HG02973 (cell line): ENCODE data around the gene HMX1.

Experiments used
- ATAC-seq: cut with Tn5 transposase; IDR thresholded peaks from one replicate; pipeline ENCODE4 v1.9.1; 2021; ENCODE audit warnings: moderate library complexity; ENCODE audit not compliant: unreplicated experiment

The HMX1 gene

DNA sequence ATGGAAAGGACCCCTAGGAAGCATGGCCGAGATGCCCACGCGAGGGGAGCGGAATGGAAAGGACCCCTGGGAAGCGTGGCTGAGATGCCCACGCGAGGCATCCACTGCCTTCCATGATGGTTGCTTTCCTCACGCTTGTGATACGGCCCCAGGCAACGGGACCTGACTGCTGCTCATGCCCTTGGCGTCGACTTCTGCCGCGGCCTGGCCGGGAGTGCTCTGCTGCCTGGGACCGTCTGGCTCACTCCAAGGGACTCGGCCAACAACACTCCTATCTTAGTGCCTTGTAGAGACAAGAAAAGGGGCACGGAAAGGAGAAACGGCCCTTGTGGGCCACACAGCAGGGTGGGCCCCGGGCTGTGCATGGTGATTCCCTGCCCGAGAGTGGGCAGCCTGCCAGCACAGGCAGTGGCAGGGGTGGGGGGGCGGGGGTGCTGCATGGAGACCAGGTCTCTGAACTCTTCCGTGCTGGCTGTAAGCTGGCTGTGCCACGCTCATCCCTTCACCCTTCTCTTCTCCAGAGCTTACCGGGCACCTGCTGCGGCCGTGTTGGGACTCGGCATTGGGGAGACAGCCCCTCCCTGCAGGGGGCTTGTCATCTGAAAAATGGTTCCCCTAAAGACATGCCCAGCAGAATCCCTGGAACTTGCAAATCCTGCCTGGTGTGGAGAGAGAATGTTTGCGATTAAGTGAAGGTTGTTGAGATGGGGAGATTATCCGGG, 38.6 kb upstream of the HMX1 start:
- ATAC-seq, result no peak

DNA sequence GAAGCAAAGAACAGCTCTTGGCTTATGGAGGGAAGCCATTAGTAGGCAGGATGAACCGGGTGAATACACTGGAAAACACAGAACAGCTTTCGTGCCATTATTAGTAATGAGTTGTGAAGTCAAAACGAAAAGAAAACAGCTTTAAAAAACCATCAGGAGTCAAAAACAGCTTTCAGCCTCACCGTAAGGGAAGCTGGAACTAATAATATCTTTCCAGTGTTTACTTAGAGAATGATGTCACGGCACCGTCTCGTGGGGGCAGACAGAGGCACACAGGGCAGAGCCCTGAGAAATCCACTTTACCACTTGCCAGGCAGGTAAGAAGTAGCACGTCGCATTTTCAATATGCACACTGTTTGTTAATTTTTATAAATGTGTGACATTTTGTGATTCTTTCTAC, 37.9 kb upstream of the HMX1 start:
- ATAC-seq, result no peak

DNA sequence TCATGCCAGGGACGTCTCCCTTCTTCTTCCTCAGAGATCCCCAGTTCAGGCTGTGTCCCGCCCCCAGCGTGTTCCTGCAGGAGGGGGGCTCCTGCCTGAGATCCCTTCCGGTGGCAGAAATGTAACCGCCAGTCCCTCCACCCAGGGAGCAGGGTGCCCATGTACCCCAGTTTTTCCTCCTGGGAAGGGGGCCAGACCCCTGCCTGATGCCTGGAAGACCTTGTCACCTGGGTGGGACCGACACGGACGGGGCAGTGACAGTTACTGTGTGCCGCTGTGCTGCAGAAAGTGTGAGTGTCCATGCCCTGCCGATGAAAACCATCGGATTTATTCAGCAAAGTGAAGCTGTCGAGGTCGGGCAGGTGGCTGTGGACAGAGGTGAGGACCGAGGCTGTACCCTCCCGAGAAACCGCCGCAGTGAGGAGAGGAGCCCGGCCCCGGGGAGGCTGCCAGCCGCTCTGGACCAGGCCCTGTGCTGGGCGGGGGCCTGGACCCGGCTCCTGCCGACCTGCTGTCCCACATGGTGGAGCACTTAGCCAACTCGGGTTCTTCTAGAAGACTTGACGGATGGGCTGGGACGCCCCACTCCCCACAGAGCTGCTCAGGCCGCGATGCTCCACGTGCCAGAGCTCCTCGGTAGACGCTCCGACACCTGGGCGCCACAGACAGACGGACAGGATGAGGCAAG, 36.7 kb upstream of the HMX1 start:
- ATAC-seq, result no peak

DNA sequence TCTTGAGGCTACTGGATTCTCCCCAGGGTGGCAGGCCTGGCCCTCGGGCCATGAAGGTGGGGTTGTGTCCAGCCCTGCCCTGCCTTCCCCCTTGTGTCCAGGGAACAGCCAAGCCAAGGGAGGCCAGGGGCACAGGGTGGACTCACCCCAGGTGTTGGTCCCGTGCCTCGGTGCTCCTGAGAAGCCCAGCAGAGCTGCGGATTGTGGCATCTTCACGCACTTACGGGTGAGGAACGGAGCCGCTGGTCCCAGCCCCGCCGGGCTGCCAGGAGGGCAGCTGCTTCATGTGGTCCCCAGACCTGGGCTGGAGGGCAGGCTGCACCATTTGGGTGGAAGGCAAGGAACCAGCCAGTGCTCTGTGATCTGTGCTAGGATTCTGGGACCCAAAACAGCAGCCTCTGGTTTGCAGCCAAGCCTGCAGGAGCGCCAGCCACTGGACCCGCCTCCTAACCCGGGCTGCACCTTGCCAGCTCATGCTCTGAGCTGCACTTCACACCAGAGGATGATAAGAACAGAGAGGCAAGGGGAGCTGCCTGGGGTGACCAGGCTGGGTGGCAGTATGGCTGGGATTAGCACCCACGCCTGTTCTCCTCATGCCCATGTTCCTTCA, 36.1 kb upstream of the HMX1 start:
- ATAC-seq, result no peak

DNA sequence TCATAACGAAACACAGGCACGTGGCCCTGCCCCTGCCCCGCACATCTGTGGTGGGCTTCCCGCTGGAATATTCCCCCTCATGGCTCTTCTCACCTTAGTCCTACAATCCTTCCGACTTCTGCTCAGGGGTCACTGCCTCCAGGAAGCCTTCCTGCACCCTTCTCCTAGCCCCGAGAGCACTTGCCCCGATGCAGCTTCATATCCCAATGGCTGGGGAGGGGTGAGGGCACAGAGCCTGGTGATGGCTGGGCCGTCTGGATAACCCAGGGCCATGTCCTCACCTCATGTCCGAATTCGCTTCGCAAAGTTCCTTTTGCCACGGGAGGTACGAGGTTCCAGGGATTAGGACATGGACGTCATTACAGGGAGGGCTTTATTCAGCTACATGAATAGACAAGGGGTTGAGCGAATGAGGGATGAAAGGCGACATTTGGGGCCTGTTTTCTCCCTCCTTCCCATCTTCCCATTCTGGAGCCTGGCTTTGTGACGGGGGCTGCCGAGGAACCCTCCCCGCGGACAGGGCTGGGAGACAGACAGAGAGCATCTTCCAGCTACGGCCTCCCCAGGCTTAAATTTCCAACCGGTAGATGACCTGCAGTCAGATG, 35.5 kb upstream of the HMX1 start:
- ATAC-seq, result no peak

DNA sequence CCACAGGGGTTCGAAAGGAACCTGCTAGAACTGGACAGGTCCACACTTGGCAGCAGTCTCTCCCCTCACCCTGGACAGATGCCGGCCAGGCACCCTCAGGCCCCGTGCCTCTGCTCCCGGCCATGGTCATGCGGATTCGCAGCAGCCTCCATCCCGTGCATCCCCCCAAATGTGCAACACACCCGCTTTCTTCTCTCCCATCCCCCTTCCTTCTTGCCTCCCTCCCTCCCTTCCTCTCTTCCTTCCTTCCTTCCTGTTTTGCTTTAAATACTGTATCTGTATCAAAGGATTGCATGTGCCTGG, 35.0 kb upstream of the HMX1 start:
- ATAC-seq, result no peak

DNA sequence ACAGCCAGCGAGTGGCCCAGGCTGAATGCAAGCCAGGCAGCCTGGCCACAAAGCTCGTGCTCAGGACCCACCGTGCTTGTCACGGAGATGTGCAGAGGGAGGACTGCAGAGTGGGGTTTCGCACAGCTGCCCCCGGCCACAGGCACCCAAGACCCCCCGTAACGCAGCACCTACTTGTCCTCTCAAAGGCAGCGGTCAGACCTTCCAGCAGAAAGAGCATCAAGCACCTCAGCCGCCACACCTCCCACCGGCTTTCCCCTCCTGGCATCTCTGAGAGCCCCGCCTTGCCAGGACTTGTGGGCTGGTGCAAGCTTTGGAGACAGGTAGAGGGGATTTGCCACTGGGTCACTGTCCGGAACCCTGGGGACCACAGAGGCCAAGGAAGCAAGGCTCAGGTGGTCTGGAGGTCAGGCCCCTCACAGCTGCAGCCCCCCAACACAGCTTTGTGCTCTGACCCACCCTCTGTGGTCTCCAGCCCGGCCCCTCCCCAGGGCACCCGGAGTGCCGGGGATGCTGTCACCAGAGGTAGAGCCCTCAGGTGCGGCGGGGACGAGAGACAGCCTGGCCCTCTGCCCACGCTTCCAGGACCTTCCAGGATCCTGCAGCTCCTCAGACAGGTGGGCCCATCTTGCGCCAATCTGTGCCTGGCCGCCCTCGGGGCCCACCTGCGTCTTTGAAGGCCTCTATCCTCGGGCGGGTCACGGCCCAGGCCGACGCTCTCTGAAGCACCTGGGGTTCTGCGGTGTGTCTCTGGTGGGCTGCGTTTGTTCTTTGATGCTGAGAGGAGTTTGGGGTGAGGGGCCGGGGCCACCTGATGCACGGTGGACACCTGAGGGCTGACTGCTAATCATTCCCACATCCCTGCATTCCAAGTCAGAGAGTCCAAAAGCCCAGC, 34.4 kb upstream of the HMX1 start:
- no peak for ATAC-seq

DNA sequence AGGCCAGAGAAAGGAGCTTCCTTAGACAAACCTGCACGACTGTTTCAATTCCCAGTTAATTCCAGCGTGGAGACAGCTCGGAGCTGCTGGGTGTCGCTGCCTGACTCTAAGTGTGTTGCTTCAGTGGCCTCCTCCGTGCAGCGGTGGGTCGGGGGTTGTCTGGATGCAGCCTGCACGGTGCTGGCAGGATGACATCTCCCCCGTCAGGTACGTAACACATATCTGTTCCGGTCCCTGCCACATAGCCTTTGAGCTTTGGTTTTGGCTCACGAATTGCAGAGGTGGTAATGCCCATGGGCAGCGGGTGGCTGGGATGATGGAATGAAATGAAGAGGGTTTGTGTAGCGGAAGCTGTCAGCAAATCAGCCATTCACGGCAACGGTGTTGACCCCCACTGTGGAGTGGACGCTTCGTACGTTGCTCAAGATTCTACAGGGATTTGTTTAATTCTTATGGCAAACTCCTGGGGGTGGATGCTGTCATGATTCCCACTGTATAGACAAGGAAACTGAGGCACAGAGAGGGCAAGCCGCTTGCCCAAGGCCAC, 33.7 kb upstream of the HMX1 start:
- ATAC-seq, result no peak

DNA sequence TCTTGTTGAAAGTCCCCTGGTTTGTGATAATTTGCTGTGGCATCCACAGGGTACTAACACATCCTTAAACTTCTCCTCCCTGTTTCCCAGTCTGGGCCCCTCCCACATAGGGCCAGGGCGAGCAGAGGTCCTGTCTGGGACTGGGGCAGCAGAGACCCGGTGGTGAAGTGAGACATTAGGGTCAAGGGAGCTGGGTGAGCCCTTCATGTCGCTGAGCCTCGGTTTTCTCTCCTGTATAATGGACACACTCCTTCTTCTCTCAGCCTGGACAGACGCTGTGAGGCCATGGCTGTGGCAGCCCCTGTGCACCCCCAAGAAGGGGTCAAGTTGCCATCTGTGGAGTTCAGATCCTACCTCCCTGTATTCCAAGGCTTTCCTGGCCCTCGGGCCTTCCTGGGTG, 33.0 kb upstream of the HMX1 start:
- ATAC-seq, result no peak

DNA sequence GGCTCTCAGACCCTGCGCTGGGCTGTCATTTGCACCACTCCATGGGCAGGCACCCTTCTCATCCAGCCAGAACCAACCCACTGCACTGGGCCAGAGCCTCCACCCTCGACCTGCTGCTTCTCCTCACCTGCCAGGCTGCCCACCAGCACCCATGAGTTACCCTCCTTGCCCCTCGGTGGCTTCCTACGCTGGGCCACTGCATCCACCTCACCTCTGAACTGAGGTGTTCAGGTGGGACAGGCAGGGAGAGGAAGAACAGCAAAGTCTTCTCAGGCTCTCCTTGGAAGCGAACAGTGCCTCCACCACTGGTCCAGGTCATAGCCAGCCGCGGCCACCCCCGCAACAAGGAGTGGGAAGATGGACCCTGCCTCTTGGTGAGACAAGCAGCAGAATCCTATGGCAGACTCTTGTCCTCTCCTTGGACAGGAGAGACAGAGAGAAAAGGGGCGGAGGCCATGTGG, 32.4 kb upstream of the HMX1 start:
- ATAC-seq, result no peak

DNA sequence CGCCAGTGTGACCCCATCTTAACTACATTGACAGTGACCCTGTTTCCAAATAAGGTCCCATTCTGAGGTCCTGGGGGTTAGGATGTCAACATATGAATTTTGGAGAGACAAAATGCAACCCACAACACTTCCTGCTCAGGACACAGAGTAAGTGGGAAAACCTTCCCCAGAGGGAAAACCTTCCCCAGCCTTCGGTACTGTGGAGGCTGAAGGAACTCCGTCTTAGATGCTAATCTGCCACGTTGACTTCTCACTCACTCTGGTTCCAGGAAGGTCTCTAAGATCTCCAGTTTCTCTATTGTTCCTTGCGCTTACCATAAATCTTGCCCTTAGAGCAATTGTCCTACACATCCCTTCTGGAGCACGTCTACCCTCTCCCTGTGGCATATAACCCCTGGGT, 29.7 kb upstream of the HMX1 start:
- no peak for ATAC-seq

DNA sequence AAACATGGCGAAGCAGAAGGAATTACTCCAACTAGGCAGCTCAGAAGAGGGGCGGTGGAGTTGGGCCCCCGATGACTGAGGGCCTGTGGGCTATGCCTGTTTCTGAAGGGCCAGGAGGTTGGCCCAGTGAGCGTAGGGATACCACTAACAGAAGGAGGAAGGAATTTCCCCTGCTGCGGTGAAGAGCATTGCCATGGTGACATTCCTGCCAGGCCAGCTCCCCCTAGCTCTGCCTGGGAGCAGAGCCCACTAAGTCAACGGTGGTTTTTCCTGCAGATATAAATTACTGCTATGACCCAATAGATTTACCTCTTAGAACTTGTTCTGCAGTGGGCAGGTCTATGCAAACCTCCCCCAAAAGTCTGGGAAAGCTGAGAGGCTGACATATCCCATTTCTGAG, 28.9 kb upstream of the HMX1 start:
- no peak for ATAC-seq

DNA sequence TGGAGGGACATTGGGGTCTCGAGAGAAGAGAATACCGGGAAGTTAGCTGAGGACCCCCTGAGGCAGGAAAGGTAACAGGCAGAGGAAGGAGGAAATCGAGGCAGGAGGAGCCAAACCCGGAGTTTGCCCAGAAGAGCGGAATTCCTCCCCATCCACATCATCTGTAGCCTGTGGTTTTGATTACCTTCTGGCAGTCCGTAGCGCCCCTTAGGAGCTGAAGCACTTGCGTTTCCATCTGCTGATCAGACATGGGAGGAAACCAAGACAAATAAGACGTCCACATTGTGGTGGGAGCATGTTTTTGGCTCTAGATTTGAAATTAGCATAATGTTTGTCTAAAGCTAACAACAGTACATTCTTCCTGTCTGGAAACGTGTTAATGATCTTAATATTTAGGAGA, 26.8 kb upstream of the HMX1 start:
- no peak for ATAC-seq

DNA sequence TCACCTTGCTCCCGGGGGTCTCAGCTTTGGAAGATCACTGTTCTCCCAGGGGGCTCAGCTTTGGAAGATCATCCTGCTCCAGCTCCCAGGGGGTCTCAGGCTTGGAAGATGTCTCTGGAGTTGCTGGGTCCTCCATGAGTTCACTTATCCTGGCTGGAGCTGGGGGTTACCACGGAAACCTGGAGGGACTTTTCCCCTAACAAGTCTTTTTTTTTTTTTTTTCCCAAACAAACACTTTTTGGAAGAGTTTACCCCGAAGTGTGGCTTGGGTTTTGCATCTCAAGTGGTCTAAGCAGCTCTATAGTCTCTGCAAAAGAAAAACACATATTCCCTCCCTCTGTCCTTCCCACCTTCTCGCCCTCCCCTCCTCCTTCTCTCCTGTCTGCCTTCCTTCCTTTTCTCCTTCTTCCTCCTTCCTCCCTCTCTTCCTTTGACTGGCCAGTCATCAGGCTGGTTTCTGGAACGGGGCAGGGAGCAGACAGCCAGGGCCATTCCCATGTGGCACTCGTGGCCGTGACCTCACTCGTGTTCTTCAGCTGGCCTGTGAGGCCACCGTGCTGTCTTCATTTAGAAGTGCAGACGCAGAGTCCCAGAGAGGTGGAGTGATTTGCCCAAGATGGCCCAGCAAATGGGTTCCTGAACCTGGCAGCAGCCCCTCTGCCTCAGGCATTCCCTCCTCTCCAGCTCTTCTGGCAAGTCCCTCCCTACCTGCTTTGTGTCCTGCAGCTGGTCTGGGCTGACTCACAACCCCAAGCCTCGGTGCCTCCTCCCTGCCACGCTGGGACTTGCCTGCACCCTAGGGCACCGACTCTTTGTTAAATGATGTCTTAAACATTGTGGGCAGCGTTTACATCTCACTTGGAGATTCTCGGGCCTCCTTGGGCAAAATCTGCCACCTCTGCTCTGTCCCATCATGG, 25.9 kb upstream of the HMX1 start:
- ATAC-seq, result no peak

DNA sequence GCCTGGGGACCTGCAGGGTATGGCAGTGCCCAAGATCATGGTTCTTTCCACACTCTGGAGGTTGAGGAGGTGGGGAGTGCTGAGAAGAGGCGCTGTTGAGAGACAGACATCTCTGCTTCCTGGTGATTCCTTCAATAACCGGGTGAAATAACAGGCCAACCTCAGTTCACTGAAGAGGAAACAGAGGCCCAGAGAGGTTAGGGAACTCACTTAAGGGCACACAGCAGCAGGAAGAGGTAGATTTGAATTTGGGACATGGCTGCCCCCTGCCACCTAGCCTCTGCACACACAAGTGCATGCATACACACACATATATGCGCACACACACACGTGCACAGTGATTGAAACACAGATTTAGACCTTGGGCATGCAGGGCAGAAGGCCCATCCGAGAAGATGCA, 24.9 kb upstream of the HMX1 start:
- ATAC-seq, result no peak

DNA sequence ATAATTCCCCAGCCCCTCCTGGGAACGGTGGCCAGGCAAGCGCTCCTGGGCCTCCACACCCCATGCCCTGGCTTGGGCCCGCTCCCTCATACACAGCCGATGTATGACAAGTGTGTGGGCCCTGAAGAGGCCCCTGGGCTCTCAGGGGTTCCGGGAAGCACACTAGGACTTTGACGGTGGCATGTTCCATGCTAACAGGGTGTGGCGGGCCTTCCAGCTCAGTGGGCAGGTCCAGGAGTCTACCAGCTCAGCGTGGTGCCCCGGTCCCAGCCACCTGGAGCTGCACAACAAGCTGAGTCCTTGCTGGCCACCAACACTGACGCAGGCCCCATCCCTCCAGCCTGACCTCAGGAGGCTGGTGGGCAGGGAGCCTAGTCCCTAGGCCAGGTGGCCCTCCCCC, 24.4 kb upstream of the HMX1 start:
- ATAC-seq, result no peak

DNA sequence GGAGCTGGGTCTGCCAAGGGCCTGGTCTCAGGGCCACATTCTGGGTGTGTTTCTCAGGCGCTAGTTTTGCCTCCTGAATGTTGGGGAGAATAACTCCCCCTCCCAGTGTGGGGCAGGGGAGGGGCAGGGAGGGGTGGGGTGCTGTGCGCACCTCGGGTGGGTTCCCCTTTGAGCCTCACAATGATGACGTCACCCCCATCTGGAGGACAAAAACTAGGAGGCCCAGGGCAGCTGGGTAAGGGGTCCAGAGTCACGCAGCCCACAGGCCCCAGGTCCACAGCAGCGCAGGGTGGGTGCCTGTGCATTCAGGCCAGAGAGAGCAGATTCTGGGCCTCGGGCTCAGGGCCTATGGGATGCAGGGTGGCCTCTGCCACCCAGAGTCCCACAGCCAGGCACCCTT, 23.7 kb upstream of the HMX1 start:
- ATAC-seq, result no peak

DNA sequence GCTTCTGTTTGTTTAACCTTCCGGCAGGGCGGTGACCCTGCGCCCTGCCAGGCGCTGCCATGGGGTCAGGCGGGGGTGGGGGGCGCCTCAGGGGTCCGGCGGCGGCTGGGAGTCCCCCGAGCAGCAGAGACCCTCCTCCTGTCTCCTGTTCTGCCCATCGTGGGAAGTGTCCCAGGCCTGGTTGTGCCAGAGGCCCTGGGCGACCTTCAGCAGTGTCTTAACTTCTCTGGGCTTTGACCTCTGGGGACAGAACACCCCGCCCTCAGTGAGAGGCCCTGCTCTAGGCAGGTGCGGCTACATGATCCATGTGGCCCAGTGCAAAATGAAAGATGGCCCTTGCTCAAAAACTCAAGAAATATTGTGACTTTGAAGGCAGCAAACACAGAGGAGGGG, 22.8 kb upstream of the HMX1 start:
- no peak for ATAC-seq

DNA sequence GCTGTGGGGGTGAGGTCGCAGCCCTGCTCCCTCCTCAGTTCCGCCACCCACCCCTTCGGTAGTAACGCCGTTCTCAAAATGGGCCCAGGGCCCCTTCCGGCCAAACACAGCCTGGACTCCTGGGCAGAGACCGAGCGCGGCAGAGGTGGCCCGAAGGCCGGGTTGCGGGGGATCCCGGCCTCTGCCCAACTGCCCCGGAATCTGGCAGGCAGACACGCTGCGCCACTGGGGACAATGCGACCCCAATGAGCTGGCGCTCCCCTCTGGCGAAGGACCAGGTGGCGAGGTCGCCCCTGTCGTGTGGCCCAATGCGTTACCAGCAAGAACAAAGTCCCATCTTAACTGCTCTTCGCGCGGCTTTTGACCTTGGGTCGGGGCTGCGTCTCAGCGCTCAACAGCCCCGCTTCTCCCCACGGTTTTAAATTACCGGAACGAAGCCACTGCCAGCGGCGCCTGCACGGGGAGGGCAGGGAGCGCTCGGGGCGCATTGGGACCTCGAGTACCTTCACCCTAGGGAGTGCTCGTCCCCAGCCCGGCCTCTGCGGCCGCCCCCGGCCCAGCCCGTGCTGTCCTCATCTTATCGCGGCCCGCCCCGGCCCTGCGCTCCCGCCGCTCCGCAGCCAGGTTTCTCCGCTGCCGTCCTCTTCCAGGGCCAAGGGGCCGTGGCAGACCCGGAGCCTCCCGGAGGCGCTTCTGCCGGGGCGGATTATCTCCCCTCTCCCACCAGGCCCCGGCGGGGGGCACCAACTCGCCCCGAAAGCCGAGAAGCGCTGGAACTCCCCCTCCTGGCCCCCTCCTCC, 22.2 kb upstream of the HMX1 start:
- ATAC-seq, result no peak
